Measurements from ENCODE around the gene SHISAL1.

SHISAL1 gene

GRCh38 chr22:44298406-44299091, 14.2 kb downstream of the SHISAL1 start:
- no peak for DNase-seq

- DNase-seq: no peak
These were observed 15.2 kb downstream of the SHISAL1 start for GRCh38 chr22:44297470-44298061.

- DNase-seq: no peak
These were observed 17.3 kb downstream of the SHISAL1 start for GRCh38 chr22:44295406-44295805.

GRCh38 chr22:44293876-44294275, 18.9 kb downstream of the SHISAL1 start:
- DNase-seq: no peak

GRCh38 chr22:44293034-44293433, 19.7 kb downstream of the SHISAL1 start:
- no peak for DNase-seq

- DNase-seq: no peak
These were observed 20.2 kb downstream of the SHISAL1 start for GRCh38 chr22:44292521-44292920.

GRCh38 chr22:44291674-44292360, 20.9 kb downstream of the SHISAL1 start:
- DNase-seq: no peak

GRCh38 chr22:44291265-44291664, 21.5 kb downstream of the SHISAL1 start:
- DNase-seq: no peak

GRCh38 chr22:44289414-44290171, 23.2 kb downstream of the SHISAL1 start:
- DNase-seq: no peak

GRCh38 chr22:44288913-44289312, 23.8 kb downstream of the SHISAL1 start:
- DNase-seq: no peak

- no peak for DNase-seq
These were observed 25.0 kb downstream of the SHISAL1 start for GRCh38 chr22:44287741-44288140.

- DNase-seq: no peak
These were observed 25.5 kb downstream of the SHISAL1 start for GRCh38 chr22:44287121-44287693.

- DNase-seq: no peak
These were observed 26.1 kb downstream of the SHISAL1 start for GRCh38 chr22:44286646-44287045.

- no peak for DNase-seq
These were observed 28.0 kb downstream of the SHISAL1 start for GRCh38 chr22:44284711-44285110.

- no peak for DNase-seq
These were observed 30.7 kb downstream of the SHISAL1 start for GRCh38 chr22:44281768-44282637.

GRCh38 chr22:44280665-44281188, 32.0 kb downstream of the SHISAL1 start:
- no peak for DNase-seq

GRCh38 chr22:44279069-44279360, 33.7 kb downstream of the SHISAL1 start:
- DNase-seq: peak; percentile 0

GRCh38 chr22:44278243-44279068, 34.3 kb downstream of the SHISAL1 start:
- no peak for DNase-seq

- no peak for DNase-seq
These were observed 35.2 kb downstream of the SHISAL1 start for GRCh38 chr22:44277386-44278135.

GRCh38 chr22:44276706-44277356, 35.9 kb downstream of the SHISAL1 start:
- DNase-seq: no peak
